ENCODE data around the gene NDOR1. TPM values are rescaled to one million over a fixed set of nuclear protein-coding genes. Genes with fewer than 3 reads are reported as not detected.

NDOR1 gene
- total and polyA plus RNA-seq, 7 donors = 1.5 to 6.3 (median 4.3) TPM

- DNase-seq (no peak), ATAC-seq (no peak)
- Histone ChIP-seq H3K9me3 (no peaks in the 10 kb centered on the region), H3K27me3 (ENCODE audit: insufficient read depth in 3 of 3, low read length in 2 of 3) (no peaks in the 10 kb centered on the region), H3K4me3 (no peak overlapping the region), H3K4me1 (no peaks in the 10 kb centered on the region), H3K27ac (no peak overlapping the region), H3K36me3 (ENCODE audit: insufficient read depth in 1 of 2, low read depth in 1 of 2) (peaks cover 3 to 72% of the 10 kb centered on the region in 2 donors)
- intact Hi-C loops (cut with DNase I) = no loop called here
- no peak for TF ChIP-seq CTCF (IDR thresholded peaks at IDR 0.05)
- WGBS, 3 donors = 87 to 88% (median 88%) methylated on average over 19 of the region's 19 CpGs
Measured at GRCh38 chr9:137178939-137179630, 26.4 kb upstream of the NDOR1 start.

GRCh38 chr9:137179761-137180160, 25.7 kb upstream of the NDOR1 start:
- no peaks in the 10 kb centered on the region for H3K27me3 ChIP-seq (ENCODE audit: insufficient read depth in 3 of 3, low read length in 2 of 3)
- peaks cover 3 to 74% of the 10 kb centered on the region in 2 donors for H3K36me3 ChIP-seq (ENCODE audit: insufficient read depth in 1 of 2, low read depth in 1 of 2)
- intact Hi-C loops (cut with DNase I) = no loop called here
- H3K4me1 ChIP-seq = no peaks in the 10 kb centered on the region
- no peak overlapping the region for H3K27ac ChIP-seq
- DNase-seq (no peak), ATAC-seq (no peak)
- WGBS, 3 donors = 92 to 96% (median 95%) methylated on average over 10 to 17 of the region's 17 CpGs
- no peaks in the 10 kb centered on the region for H3K9me3 ChIP-seq
- no peak for TF ChIP-seq CTCF (IDR thresholded peaks at IDR 0.05)
- H3K4me3 ChIP-seq = no peak overlapping the region

GRCh38 chr9:137180491-137180890, 25.0 kb upstream of the NDOR1 start:
- Histone ChIP-seq H3K9me3 (no peaks in the 10 kb centered on the region), H3K36me3 (ENCODE audit: insufficient read depth in 1 of 2, low read depth in 1 of 2) (peaks cover 3 to 81% of the 10 kb centered on the region in 2 donors), H3K4me3 (no peak overlapping the region), H3K27me3 (ENCODE audit: insufficient read depth in 3 of 3, low read length in 2 of 3) (no peaks in the 10 kb centered on the region), H3K4me1 (no peaks in the 10 kb centered on the region), H3K27ac (no peak overlapping the region)
- no peak for TF ChIP-seq CTCF (IDR thresholded peaks at IDR 0.05)
- DNase-seq = no peak
- intact Hi-C loops (cut with DNase I) = no loop called here
- ATAC-seq = no peak
- 93 to 95% (median 93%) methylated on average over 20 of the region's 20 CpGs for WGBS, 3 donors

GRCh38 chr9:137181680-137182079, 23.8 kb upstream of the NDOR1 start:
- H3K27me3 ChIP-seq (ENCODE audit: insufficient read depth in 3 of 3, low read length in 2 of 3) = no peaks in the 10 kb centered on the region
- WGBS, 3 donors = 93 to 95% (median 94%) methylated on average over 22 of the region's 22 CpGs
- intact Hi-C loops (cut with DNase I) = no loop called here

More at GRCh38 chr9:137181680-137182079, 23.8 kb upstream of the NDOR1 start:
- Histone ChIP-seq H3K36me3 (ENCODE audit: insufficient read depth in 1 of 2, low read depth in 1 of 2) (peaks cover 3 to 87% of the 10 kb centered on the region in 2 donors), H3K27ac (no peak overlapping the region), H3K9me3 (no peaks in the 10 kb centered on the region), H3K4me3 (no peak overlapping the region), H3K4me1 (peaks cover 11% of the 10 kb centered on the region)
- no peak for DNase-seq
- no peak for TF ChIP-seq CTCF (IDR thresholded peaks at IDR 0.05)
- ATAC-seq = no peak
